GM19438 (cell line): Measurements from ENCODE around the gene ACTR2.
"Not testable (repeated sequence)": the region's sequence is repeated elsewhere in the genome, so short reads cannot be mapped to it uniquely, and the experiment has no call there.

Experiments
- ATAC-seq: cut with Tn5 transposase; IDR thresholded peaks from one replicate; pipeline ENCODE4 v1.9.1; 2021; ENCODE audit warnings: low read depth; ENCODE audit not compliant: unreplicated experiment

The ACTR2 gene

GRCh38 chr2:65305934-65306333 lies 78.3 kb downstream of the ACTR2 start:
- ATAC-seq, result no peak

DNA sequence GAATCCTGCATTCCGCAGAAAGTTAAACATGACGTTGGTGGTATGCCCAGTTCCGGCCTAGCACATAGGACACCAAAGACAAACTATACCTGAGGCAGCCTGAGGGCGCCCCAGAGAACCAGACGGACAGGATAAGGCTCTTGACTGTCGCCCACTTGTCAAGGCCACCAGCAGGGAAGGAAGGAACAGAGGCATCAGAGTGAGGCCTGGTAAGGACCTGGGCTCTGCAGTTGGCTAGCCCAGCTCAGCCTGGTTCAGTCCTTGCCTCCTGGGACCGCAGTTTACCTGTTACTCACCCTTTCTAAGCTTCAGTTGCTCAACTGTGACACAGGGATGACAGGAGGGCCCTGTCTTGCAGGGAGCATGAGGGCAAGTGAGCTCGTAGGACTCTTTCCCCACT lies 82.1 kb downstream of the ACTR2 start:
- ATAC-seq, result no peak

GRCh38 chr2:65311049-65311448 lies 83.4 kb downstream of the ACTR2 start:
- ATAC-seq, result no peak

- no peak for ATAC-seq
Observed at GRCh38 chr2:65311596-65311995, 84.0 kb downstream of the ACTR2 start.

DNA sequence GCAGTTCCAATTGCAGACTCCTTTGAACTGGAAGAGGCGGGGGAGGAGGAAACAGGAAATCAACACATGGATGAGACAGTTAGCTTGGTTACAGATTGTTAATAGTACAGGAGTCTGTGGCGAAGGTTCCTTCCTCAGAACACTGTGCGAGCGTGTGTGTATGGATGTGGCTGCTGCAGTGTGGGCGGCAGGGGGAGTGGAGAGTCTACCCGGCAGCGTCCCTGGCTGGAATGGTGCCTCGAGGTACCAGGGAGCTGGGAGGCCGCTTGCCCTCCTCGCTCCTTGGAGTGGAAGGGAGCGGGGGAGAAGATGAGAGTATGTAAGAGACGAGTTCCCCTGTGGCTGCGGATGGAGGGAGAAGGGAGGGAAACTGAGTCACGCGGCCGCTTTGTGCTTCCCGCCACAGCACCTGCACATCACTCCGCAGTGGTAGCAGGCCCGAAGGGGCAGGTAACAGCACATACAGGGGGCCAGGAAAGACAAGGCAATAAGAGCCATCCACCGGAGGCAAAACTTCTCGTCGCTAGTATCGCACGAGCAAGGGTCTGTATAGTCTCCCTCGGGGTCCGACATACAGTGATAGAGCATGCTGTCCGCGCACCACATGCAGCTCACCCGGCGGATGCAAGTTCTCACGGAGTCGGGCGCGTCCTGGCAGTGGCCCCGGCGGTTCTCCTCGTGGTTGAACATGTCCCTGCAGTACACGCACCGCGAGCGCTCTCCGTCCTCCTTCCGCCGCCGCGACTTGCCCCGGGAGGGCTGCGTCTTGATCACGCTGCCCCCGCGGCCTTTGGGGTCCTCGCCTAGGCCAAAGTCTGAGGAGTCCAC lies 85.7 kb downstream of the ACTR2 start:
- ATAC-seq, result no peak

DNA sequence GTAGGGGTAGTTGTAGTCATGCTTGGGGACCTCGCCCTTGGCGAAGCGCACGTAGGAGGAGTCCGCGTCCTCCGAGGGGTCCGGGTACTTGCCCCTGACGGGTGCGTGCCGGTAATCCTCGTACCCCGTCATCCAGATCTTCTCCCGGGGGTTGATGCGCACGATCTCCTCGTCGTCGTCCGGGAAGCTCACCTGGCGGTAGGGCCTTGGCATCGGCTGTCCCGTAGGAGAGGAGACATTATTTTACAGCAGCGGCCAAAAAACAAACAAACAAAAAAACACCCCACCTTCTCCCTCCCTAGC lies 86.3 kb downstream of the ACTR2 start:
- no peak for ATAC-seq

DNA sequence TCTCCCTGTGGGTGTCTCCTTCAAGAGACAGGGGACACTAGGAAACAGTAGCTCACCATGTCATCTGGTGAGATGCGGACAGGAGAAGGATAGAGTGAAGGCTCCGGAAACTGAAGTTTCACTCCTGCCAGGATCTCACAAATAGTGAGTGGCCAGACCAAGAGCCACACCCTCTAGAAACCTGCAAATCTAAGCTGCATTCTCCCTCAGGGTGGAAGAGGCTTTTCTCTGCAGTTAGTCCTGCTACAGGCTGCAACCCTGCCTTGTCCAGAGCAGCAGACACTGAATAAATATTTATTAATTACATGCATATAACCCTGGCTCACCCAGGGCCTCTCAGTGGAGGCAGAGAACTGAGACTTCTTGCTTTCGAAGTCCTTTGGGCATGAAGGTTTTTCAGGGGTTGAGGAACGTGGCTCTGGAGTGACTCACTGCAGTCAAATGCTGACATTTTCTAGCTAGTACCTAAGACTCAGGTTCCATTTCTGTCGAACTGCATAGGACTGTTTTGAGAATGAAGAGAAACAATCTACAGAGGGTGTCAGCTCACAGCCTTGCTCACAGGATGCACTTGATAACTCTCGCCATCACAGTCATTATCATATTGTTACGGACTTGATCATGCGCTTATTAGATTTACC lies 87.3 kb downstream of the ACTR2 start:
- ATAC-seq, result no peak

DNA sequence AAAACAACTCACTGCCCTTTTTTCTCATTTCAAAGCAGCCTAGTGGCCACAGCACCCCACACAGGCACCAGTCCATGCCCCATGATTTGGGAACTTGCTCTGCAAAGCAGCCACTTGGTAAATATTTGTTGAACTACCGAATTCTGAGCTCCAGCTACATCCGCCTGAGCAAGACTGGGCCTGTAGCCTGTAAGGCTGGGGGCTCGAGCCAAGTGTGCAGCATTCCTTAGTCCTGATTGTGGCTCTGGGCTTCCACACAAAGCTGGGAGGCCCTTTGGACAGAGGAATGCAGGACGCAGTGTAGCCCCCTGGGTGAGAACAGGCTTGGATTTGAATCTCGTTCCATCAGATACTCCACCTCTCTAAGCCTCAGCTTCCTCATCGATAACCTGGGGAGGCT lies 88.4 kb downstream of the ACTR2 start:
- ATAC-seq, result no peak

GRCh38 chr2:65317351-65317750 lies 89.7 kb downstream of the ACTR2 start:
- ATAC-seq, result not testable (repeated sequence)

GRCh38 chr2:65317841-65318240 lies 90.2 kb downstream of the ACTR2 start:
- ATAC-seq, result no peak

DNA sequence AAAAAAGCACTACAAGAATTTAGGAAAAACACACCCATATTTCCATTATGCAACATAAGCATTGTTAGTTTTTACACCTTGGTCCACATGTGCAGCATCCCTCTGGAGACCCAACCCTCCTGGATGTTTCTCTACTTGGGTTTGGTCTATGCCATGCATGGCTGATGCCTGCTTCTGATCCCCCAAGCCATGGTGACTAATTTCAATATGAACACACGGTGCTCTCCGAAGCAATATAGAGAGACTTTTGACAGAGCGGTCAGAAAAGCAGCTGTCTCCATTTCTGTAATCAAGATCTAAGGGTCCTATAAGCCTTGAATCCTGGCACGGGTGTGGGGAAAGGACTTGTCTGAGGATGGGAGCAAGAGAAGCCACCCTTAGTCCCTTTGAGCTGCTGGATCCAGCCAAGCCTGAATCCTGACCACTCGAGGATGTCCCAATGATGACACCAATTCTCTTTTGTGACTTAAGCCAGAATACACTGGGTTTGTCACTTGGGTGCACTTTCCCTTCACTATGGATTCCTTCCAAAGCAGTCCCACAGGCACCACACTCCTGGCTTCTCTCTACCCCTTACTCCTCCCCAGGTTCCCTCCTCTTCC lies 91.5 kb downstream of the ACTR2 start:
- no peak for ATAC-seq

DNA sequence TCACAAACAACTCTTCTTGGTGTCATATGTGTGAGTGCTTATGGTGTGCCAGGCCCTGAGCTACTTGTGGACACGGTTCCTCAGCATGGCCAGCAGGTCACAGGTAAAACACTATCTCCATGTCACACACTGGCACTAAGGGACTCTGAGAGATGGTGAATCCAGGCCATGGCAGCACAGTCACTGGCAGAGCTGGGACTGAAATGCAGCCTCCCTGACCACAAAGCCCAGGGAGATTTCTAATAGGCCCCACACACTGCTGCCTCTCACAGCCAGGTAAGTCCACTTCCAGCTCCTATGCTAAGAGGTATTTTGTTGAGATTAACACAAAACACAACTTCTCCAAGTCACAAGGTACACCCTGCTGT lies 92.0 kb downstream of the ACTR2 start:
- no peak for ATAC-seq

- ATAC-seq, result peak; percentile 58
Observed at GRCh38 chr2:65320042-65320725, 92.6 kb downstream of the ACTR2 start.
